ENCODE results near the gene BRSK2.

DNA sequence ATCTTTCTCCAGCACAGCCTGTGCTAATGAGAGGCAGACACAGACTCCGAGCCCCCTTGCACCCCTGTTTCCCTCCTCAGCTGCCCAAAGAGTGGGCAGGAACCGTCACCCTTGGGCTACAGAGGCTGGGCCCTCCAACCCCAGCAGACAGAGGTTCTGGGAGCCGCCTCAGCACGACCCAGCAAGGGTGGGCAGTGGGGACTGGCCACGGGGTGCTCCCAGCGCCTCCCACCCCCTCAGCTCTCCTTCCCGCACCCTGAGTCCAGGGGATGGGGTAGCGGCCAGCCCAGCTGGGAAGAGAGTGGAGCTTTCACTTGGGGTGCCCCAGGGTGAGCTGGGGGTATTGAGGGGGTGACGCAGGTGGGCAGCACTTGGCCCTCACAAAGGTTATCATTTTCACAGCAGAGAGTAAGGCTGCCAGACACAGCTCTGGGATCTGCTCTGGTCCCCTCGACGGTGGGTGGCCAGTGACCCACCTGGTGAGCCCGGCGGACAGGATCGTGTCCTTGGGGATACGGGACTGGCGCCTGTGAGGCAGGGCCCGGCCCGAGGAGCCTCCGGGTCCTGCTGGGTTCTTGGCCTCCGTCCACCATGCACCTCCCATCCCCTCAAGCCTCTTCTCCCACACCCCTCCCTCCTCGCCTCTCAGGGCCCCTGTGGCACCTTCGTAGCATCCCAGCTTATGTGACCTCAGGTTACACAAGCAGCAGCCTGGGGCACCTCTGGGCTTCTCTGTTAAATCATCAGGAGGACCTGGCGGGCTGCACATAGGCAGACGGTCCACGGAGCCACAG is 14.4 kb upstream of the BRSK2 start:
- no peak for TF ChIP-seq EZH2phosphoT487 (IDR thresholded peaks at IDR 0.05; ENCODE audit: insufficient read depth, low read depth)
- TF ChIP-seq EZH2 (IDR thresholded peaks at IDR 0.05; ENCODE audit: insufficient read depth, poor library complexity, severe bottlenecking), result no peak

Data from GM23248 (cell line).